Activated CD4-positive, alpha-beta T cell treated with anti-CD3 and anti-CD28 coated beads, Interleukin-2, amount 50 U/mL, for 24 hours (primary cell): Measurements from ENCODE around the gene COL15A1.
"Not testable (repeated sequence)": the region's sequence is repeated elsewhere in the genome, so short reads cannot be mapped to it uniquely, and the experiment has no call there.

Source experiments
- DNase-seq, 2 donors: peaks; one replicate each; pipeline ENCODE4 v3.0.0-alpha.2; 2020; ENCODE audit warnings: low read depth in 1 of 2, low spot score in 1 of 2

Gene COL15A1

GRCh38 chr9:98943682-98944056 lies at the start of gene COL15A1:
Gene COL15A1 (plus strand): TSS chr9:98943907. CDS start chr9:98944062, 155 bp downstream.
- no peak for DNase-seq

GRCh38 chr9:98894171-98894570 lies 49.5 kb upstream of the COL15A1 start:
- no peak for DNase-seq

GRCh38 chr9:98894761-98895160 lies 48.9 kb upstream of the COL15A1 start:
- DNase-seq, result no peak

- DNase-seq, result no peak
Observed at GRCh38 chr9:98896632-98897031, 47.1 kb upstream of the COL15A1 start.

GRCh38 chr9:98897745-98898144 lies 46.0 kb upstream of the COL15A1 start:
- no peak for DNase-seq

- no peak for DNase-seq
Observed at GRCh38 chr9:98899408-98900056, 44.2 kb upstream of the COL15A1 start.

- no peak for DNase-seq
Observed at GRCh38 chr9:98900244-98900643, 43.5 kb upstream of the COL15A1 start.

GRCh38 chr9:98900725-98901124 lies 43.0 kb upstream of the COL15A1 start:
- no peak for DNase-seq

- not testable (repeated sequence) for DNase-seq
Observed at GRCh38 chr9:98901843-98902242, 41.9 kb upstream of the COL15A1 start.

GRCh38 chr9:98902516-98902915 lies 41.2 kb upstream of the COL15A1 start:
- no peak for DNase-seq

- no peak for DNase-seq
Observed at GRCh38 chr9:98902925-98903324, 40.8 kb upstream of the COL15A1 start.

- no peak for DNase-seq
Observed at GRCh38 chr9:98903961-98904411, 39.7 kb upstream of the COL15A1 start.

- DNase-seq, result no peak
Observed at GRCh38 chr9:98905015-98905414, 38.7 kb upstream of the COL15A1 start.

GRCh38 chr9:98906273-98907040 lies 37.2 kb upstream of the COL15A1 start:
- no peak for DNase-seq

- no peak for DNase-seq
Observed at GRCh38 chr9:98907055-98907454, 36.7 kb upstream of the COL15A1 start.

- no peak for DNase-seq
Observed at GRCh38 chr9:98908897-98909634, 34.6 kb upstream of the COL15A1 start.

GRCh38 chr9:98909935-98910334 lies 33.8 kb upstream of the COL15A1 start:
- DNase-seq, result no peak

GRCh38 chr9:98911042-98911441 lies 32.7 kb upstream of the COL15A1 start:
- DNase-seq, result no peak

- not testable (repeated sequence) for DNase-seq
Observed at GRCh38 chr9:98911738-98912137, 32.0 kb upstream of the COL15A1 start.

GRCh38 chr9:98912450-98912849 lies 31.3 kb upstream of the COL15A1 start:
- no peak for DNase-seq

- no peak for DNase-seq
Observed at GRCh38 chr9:98913044-98913443, 30.7 kb upstream of the COL15A1 start.

- DNase-seq, result no peak
Observed at GRCh38 chr9:98913705-98914104, 30.0 kb upstream of the COL15A1 start.
